ENCODE results near the gene GPC6. TPM values are rescaled to one million over a fixed set of nuclear protein-coding genes. Genes with fewer than 3 reads are reported as not detected.
"Not testable (repeated sequence)": the region's sequence is repeated elsewhere in the genome, so short reads cannot be mapped to it uniquely, and the experiment has no call there.

Gene GPC6
- polyA plus RNA-seq, 10 donors: 8.0 to 21.9 (median 15.3) TPM

- DNase-seq: no peak
Observed at GRCh38 chr13:94199135-94199534, 972.5 kb downstream of the GPC6 start.

GRCh38 chr13:94201022-94201421 lies 974.4 kb downstream of the GPC6 start:
- DNase-seq: no peak

GRCh38 chr13:94204163-94204562 lies 977.6 kb downstream of the GPC6 start:
- no peak for DNase-seq

- DNase-seq: no peak
Observed at GRCh38 chr13:94204946-94205345, 978.3 kb downstream of the GPC6 start.

- DNase-seq: no peak
Observed at GRCh38 chr13:94205896-94206295, 979.3 kb downstream of the GPC6 start.

GRCh38 chr13:94209117-94209516 lies 982.5 kb downstream of the GPC6 start:
- no peak for DNase-seq

GRCh38 chr13:94209913-94210312 lies 983.3 kb downstream of the GPC6 start:
- not testable (repeated sequence) for DNase-seq

- DNase-seq: no peak
Observed at GRCh38 chr13:94210816-94211215, 984.2 kb downstream of the GPC6 start.

- no peak for DNase-seq
Observed at GRCh38 chr13:94212196-94212595, 985.6 kb downstream of the GPC6 start.

- DNase-seq: no peak
Observed at GRCh38 chr13:94214121-94214520, 987.5 kb downstream of the GPC6 start.

GRCh38 chr13:94214975-94215374 lies 988.4 kb downstream of the GPC6 start:
- DNase-seq: no peak

GRCh38 chr13:94216476-94216875 lies 989.9 kb downstream of the GPC6 start:
- no peak for DNase-seq

GRCh38 chr13:94217370-94217769 lies 990.8 kb downstream of the GPC6 start:
- peak in 1 of 3 donors; percentile 43 for DNase-seq

- DNase-seq: no peak
Observed at GRCh38 chr13:94218537-94218936, 991.9 kb downstream of the GPC6 start.

- DNase-seq: no peak
Observed at GRCh38 chr13:94218951-94219350, 992.3 kb downstream of the GPC6 start.

- DNase-seq: no peak
Observed at GRCh38 chr13:94224670-94225069, 998.1 kb downstream of the GPC6 start.

GRCh38 chr13:94227255-94227879 lies 1000.8 kb downstream of the GPC6 start:
- DNase-seq: no peak

GRCh38 chr13:94228763-94229162 lies 1002.2 kb downstream of the GPC6 start:
- DNase-seq: peak; percentile 53 to 79 (median 66)

GRCh38 chr13:94232161-94232950 lies 1005.7 kb downstream of the GPC6 start:
- no peak for DNase-seq

GRCh38 chr13:94232956-94233355 lies 1006.3 kb downstream of the GPC6 start:
- DNase-seq: no peak

- peak; percentile 58 to 84 (median 84) for DNase-seq
Observed at GRCh38 chr13:94233401-94233800, 1006.8 kb downstream of the GPC6 start.

- DNase-seq: no peak
Observed at GRCh38 chr13:94233837-94234236, 1007.2 kb downstream of the GPC6 start.

- DNase-seq: no peak
Observed at GRCh38 chr13:94234738-94235137, 1008.1 kb downstream of the GPC6 start.
